NCI-H1417 treated with DMSO at 0.1 percent for 48 hours (cell line): ENCODE results near the gene ARHGEF28.

ENCODE experiments used
- DNase-seq: peaks from one replicate; lab custom pipeline; 2025; lab: John Stamatoyannopoulos, UW

The ARHGEF28 gene

DNA sequence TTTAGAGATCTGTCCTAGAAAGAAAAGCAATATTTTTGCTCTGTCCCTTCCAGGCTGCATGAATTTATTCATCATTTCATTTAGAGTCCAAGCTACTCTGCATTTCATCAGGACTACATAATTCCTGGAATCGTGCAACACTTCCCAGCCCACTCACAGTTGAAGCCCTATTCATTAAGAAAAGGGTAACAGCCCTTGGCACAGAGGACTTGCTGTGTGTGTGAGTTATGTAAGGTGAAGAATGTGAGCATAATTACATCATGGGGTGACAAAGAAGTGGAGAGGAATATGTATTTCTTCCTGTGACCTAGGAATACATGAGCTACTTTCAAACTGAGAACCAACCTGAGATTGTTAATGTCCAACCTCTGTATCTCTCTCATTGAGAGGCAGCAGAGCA lies 317.4 kb downstream of the ARHGEF28 start:
- no peak for DNase-seq

DNA sequence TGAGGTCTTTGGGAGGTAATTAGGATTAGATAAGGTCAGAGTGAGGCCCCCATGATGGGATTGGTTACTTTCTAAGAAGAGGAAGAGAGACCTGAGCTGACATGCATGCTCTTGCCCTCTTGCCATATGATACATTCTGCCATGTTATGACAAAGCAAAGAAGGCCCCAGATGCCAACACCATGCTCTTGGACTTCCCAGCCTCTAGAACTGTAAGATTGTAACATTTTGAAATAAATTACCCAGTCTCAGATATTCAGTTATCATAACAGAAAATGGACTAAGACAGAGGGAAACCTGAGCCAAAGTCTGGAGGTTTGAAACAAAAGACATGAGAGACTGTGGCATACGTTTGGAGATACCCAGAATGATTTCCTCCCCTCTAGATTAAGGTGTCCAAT lies 318.6 kb downstream of the ARHGEF28 start:
- no peak for DNase-seq

DNA sequence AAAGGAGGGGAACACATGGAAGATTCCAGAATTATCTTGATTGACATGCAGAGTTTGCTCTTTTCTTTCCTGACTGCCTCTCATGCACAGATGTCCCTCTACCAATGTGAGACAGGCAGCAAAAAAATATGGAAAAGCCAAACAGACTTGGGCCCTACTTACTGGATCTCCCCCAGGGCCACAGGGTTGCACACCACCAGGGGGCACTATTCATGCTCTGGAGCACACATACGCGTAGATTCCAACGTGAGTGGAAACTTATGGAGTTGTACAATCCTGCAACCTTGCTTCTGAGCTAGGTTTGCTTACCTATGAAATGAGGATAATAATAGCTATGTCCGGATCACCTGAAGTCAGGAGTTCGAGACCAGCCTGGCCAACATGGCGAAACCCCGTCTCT lies 319.5 kb downstream of the ARHGEF28 start:
- no peak for DNase-seq

DNA sequence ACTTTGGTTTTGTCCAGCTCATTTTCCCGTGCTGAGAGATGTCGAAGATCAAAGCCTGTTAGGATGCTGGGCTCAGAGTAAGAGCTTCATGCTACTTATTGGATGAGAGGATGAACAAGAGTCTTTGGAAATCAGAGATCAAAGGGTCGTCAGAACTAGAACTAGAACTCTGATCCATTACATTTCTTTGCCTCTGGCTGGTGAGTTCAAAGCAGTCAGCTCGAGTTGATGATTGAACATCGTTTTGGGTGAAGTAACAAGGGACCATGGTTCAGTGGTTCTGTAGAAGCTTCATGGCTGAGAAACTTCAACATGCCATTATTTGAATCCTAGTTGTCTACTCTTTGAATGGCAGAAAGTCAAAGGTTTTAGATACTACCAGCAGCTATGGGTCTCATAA lies 320.3 kb downstream of the ARHGEF28 start:
- no peak for DNase-seq

DNA sequence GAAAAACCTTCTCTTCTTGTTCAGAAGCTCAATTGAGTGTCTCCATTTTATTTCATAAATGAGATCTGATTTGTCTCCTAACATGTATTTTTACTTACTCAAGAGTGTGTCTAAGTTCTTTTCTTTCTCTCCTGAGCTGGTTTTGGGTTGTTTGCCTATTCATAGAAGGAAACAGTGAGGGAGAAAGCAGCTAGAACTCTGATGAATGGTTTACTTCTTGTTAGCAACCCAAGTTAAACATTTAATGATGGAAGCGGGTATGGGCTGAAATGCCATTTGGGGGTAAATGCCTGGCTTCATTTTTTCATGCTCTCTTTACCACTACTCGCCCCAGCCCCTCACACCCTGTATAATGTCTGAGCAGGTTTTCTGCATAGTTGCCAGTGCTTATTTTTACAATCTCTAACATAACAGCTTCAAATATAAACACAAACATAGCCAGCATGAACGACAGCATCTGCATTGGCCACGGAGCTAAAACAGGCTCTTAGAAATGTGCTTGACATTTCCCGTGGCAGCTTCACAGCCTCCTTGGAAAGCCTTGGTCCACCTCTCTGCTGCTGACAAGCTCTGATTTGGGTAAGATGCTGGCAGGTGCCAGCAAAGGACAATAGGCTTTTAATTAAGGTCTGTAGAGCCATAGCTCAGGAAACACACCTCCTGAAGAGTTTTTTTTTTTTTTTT lies 321.1 kb downstream of the ARHGEF28 start:
- no peak for DNase-seq

DNA sequence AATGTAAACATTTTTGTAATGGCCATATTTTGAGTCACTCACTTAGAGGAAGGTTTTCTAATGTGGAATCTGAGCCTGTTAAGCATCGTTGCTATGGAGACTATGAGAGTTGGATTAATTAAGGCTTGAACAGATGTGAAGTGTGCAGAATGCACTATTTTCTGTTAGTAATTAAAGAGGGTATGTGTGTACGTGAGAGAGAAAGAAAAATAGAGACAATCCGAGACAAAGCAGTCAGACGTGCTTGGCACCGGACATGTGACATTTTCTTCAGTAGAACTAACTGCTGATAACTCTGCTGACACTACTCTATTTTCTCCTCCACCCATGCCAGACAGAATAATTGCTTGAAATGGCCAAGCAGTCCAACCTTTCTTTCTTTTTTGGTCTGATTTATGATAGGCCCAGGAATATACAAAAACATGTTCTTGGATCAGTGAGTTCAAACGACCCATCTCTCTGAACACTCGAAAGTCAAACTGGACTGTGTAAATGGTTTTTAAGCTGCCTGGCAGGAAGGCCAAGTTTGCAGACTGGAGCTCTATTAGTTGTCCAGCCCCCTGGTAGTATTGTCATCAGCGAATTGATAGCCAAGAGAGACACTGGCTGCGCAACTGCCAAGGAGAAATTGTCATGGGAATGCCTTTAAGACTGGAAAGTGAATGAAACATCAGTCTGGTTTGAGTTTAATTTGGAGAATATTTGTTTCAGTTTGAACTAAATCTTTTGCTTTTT lies 322.1 kb downstream of the ARHGEF28 start:
- no peak for DNase-seq

DNA sequence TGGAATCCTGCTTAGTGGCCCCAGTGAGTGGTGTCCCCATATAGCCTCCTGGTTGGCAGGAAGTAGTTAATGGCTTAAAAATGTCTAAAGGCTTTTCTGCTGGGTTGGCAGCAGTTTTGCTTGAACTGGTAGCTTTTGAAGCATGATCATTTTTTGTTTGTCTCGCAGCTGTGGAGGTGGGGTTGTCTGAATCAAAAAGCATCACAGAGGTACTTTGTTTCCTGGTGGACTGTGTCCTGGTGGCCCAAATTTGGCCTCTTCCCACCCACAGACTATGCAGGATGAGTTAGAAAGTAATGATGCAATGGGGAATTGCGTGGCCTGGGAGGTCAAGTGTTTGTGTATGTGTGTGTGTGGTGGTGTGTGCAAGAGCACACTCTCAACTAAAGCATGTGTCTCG lies 322.7 kb downstream of the ARHGEF28 start:
- DNase-seq, result no peak

DNA sequence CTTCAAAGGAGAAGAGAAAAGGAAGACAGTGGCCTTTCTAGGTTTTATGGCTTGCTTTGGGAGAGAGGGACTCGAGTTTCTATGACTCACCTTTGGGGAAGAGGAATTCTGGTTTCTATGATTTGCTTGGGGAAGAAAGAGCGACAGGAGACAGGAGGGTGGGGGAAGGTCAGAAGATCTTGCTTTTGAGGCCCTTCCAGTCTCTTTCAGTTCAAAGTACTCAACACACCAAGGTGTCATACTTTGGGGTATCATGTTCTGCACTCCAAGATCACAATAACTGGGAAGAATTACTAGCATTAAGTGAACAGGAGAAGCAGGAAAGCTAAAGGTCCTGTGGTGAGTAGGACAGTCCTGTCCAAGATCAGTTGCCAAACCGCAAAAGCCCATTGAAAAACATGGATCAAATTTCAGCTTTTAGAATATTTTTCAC lies 324.5 kb downstream of the ARHGEF28 start:
- DNase-seq, result no peak

DNA sequence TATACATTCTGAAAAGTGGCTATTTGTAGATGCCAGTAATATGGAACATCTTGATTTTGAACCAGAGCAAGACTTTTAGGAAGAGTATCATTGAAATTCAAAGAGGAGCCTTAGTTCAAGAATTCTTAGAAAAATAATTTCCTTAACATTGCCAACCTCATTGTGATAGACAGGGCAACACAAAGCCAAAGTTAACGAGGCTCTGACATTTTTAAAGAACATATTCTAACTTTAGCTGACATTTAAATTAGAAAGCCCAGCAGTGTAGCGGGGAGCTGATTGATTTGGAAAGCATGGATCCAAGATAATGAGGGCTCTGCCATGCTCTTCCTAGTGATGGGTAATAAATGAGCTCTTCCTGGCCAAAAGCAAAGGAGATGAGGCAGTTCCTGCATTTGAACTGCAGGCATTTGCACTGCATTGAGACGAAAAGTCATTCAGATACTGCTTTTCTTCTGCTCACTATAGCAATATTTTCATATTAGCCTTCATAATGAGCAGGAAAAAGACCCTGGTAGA lies 325.0 kb downstream of the ARHGEF28 start:
- DNase-seq, result no peak

DNA sequence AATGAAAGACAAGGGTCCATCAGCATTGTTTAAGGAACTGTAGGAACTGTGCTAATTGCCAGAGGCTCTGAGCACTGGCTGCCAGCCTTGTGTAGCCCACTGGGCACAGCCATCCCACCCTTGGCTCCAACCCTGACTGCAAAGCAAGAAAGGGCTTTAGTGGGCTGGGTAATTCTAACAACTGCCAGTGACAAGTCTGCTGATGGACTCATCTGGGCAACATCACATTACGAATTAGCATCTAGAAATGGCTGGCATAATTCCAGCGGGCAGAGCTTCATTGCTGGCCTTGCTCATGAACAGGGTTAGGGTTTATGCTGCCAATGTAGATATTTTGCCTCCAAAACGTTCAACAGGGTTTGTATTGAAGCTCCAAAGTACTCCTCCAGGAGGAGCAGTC lies 326.9 kb downstream of the ARHGEF28 start:
- no peak for DNase-seq

DNA sequence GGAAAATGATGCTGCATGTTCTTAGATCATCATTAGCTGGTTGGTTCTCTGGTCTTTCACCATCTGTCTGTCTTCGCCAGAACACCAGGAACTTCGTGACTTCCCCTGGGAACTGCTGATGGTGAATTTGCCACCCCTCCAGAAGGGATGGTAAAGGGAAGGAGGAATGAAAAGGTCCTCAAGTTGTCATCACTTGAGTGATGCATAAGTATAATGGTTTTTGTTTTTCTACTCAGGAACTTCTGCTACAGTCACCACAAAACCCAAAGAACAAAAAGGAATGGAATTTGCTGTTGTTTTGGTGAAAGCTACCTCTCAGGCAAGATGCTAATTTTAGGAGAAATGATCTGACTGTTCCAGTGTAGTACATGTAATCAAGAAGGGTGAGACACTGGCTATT lies 328.4 kb downstream of the ARHGEF28 start:
- no peak for DNase-seq

DNA sequence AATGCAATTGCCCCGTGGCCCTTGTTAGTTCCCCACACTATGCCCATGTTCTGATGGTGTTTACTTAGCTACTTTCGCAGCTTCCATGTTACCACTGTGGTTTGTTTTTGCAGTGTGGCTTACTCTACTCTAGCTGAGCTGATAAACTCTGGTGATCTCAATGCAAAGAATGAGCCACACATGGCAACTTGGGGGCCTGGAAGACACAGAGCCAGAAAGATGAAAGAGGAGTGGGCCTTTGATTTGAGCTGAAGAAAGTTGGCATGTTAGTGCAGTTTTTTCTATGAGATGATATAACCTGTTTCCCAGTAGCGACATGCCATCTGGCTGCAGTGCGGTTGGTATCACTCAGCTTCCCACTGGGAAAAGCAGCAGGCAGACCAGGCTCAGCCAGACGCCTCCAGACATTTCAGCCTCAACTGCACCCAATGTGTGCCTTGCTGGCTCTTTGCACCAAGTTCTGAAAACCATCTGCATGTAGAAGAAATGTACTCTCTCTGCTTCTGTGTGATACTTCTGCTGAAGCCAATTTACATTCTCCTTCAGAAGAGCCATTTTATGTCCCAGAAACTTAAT lies 329.4 kb downstream of the ARHGEF28 start:
- DNase-seq, result no peak

DNA sequence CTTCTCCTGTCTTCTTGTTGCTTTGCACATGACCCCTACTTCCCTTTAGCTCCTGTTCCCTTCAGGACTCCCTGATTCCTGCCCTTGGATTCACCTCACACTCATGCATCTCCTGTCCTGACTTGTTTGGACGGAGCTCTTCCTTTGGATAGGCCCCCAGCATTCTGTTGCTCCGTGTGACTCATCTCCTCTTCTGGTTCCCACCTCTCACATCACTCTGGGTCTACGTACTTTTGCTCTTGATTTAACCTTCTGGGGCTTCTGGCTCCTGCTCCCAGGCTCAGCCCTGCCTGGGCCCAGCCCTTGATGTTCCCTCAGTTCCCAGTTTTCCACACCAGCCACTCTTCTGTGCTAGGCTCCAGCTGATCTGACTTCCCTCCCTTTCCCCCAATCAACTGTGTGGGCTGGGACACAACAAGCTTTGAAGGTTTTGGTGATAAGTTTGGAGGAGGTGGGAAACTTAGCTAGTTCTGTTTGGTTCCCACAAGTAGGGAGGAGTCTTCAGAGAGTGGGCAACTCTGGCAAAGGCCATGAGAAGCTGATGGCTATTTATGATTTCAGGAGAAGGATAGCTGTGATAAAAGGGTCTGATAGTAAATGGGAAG lies 331.5 kb downstream of the ARHGEF28 start:
- DNase-seq, result no peak

DNA sequence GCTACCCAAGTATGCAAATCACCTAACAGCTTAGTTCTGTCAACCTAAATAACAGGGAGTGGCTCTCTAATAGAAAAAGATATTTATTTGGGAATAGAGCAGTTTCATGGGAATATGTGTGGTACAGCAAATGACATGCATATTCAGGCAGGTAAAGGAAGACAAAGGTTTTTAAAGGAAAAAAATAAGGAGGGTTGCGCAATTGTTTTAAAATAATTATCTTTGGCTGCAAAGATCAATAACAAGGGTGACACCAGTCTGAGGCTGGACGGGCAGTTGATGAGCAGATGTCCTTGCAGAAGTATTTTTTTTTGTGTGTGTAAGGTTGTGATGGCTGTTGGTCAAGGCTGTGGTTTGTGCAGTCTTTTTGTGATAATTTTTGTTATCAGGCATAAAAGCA lies 332.0 kb downstream of the ARHGEF28 start:
- no peak for DNase-seq

DNA sequence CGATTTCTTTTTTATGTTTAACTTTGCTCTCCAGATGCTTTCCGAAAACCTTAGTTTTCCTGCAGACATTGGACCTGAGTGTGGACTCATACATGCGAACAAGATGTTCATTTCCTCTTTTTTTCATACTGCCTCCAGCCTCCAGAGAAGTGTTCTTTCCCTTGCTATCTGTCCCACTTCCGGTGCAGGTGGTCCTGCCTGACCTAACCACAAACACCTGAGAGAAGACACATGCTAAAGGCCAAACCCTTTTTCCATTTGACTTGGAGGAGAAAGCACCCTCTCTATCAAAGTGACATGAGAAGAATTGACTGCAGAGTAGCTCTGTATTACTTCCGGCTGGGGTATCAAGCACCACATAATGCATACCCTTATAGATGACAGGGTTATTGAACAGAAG lies 334.0 kb downstream of the ARHGEF28 start:
- DNase-seq, result no peak

DNA sequence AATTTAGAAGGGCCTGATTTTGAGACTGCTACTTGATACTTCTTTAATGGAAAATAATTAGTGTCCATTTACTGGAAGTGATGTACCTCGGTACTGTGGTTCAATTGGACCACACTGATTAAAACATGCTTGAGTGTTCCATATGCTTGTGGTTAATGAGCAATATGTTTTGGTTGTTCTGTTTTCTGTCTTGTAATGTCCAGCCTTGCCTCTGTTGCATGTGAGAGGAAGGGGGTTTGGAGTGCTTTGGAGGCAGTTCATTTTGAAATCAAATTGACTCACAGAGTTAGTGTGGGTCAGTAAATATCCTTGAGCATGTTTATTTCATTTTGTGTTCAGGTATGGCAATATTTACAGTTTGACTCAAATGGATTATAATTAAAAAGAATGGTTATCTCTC lies 334.4 kb downstream of the ARHGEF28 start:
- DNase-seq, result no peak

DNA sequence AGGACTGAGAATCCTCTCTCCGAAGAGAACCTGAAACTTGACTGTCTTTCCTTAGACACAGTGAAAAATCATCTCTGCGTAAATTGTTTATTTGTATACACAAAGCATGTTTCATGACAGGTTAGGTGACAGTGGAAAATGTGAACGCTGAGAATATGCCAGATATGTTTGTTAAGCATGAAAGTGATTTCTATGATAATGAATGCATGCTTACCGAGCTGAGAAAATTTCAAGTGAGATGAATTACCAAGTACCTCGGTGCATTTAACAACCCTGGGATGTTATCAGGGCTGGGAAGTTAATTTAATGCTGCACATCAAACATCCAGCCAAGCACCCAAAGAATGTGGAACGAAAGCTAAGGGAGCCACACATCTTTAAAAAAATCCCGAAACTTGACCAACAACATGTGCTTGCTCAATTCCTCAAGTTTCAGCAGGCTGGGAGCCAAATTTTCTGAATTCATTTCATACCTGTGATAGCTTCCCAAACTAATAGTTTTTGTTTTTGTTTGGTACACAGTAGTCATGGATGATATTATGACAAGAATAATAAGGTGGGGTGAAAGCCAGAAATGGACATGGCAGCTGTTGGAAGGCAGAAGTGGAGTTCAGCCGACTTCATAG lies 336.9 kb downstream of the ARHGEF28 start:
- DNase-seq, result no peak

DNA sequence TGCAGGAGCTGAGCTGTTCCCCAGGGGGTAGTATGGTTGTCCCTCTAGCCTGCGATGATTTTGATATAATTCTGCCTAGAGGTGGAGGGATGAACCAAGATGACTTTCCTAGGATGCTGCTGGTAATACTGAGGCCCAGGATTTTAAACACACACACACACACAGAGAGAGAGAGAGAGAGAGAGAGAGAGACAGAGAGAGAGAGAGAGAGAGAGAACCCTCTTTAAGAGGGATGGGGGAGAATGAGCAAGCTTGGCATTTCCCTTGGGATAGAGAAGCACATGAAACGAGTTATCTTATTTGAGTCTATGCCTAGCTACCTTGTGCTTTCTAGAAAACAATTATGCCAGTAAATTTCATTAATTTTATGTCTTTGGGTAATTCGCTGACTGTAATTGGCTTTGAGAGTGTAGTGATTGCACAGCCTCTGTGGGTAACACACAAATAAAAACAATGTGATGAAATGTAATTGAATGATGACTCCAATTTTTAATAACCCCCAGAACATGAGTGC lies 338.4 kb downstream of the ARHGEF28 start:
- DNase-seq, result no peak

DNA sequence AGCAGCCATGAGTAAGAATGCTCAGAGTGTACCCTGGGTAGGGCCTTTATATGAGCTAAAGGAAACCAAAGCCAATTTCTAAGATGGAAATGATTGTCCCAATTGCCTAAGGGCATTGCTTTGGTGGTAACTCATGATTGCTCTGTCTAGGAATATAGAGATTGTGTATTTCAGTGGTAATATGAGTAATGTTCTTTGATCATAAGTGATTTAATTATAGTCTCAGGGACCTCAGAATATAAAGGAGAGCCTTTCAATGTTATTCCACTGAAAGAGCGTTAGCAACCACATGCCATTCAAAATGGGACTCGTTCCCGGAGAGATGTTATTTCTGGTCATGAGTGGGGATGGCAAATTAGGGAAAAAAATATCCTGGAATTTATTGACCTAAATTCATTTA lies 340.5 kb downstream of the ARHGEF28 start:
- DNase-seq, result no peak

DNA sequence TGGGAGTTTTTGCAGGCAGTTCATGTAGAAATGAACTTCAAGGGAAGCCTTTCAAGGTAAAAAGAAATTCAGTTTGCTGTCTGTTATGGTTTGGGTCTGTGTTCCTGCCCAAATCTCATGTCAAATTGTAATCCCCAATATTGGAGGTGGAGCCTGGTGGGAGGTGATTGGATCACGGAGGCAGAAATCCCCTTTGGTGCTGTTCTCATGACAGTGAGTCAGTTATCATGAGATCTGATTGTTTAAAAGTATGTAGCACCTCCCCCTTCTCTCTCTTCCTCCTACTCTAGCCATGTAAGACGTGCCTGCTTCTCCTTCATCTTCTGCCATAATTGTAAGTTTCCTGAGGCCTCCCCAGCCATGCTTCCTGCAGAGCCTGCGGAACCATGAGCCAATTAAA lies 341.4 kb downstream of the ARHGEF28 start:
- DNase-seq, result no peak

DNA sequence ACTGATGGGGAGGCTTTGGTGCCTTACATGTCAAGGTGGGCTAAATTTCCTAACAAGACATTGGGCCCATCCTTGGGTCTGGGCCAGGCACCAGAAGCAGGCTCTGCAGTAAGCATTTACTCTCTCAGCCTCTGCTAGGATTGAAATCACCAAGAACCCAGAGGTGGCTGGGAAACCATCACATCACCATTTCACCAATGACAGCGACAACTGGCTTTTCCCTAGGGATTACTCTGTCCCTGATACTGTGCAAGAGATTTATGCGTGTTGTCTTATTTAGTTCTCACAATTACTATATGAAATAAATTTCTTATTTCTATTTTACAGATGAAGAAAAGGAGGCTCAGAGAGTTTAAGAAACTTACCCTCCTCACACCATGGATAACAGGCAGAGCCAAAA lies 342.2 kb downstream of the ARHGEF28 start:
- no peak for DNase-seq

DNA sequence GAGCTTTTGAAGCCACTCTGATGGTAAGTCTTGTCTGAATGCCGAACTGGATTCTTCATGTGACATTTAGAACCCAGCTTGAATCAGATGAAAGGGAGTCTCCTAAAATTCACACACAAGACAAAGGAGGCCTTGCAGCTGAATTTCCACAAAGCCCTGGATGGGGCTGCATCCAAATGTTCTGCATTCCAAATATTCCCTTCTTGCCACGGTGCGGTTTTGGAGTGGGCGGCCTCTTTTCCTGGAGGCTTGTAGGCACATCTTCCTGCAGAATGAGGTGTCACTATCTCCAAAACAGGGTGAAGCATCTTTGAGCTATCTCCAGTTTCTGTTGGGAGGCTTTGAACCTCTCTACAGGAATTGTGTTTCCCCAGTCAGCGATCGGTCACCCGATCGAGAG lies 342.7 kb downstream of the ARHGEF28 start:
- DNase-seq, result no peak
